IgD-negative memory B cell (primary cell): ENCODE data around the gene SLC28A1. TPM values are rescaled to one million over a fixed set of nuclear protein-coding genes. Genes with fewer than 3 reads are reported as not detected.
"Not testable (repeated sequence)": the region's sequence is repeated elsewhere in the genome, so short reads cannot be mapped to it uniquely, and the experiment has no call there.

ENCODE experiments used
- H3K27ac Mint-ChIP-seq, 3 donors: one replicate each; pipeline ENCODE4 v1.8.0; 2020 to 2022; ENCODE audit warnings: mild to moderate bottlenecking in 3 of 3, mixed read lengths in 3 of 3, moderate library complexity in 1 of 3
- H3K27me3 Mint-ChIP-seq: one replicate; pipeline ENCODE4 v1.8.0; 2021; ENCODE audit warnings: mixed read lengths
- H3K36me3 Mint-ChIP-seq: one replicate; pipeline ENCODE4 v1.8.0; 2020; ENCODE audit warnings: mild to moderate bottlenecking, mixed read lengths
- H3K4me1 Mint-ChIP-seq, 3 donors: one replicate each; pipeline ENCODE4 v1.8.0; 2020 to 2022; ENCODE audit warnings: mixed read lengths in 3 of 3, mild to moderate bottlenecking in 1 of 3
- H3K4me3 Mint-ChIP-seq, 4 donors: one replicate each; pipeline ENCODE4 v1.8.0; 2020 to 2022; ENCODE audit warnings: mild to moderate bottlenecking in 4 of 4, mixed read lengths in 4 of 4, moderate library complexity in 3 of 4
- H3K9me3 Mint-ChIP-seq, 3 donors: one replicate each; pipeline ENCODE4 v1.8.0; 2020 to 2021; ENCODE audit warnings: mixed read lengths in 3 of 3, mild to moderate bottlenecking in 1 of 3
- polyA plus RNA-seq: library from polyadenylated mRNA; unstranded; fragments of 300-500 nt; fragmentation: Illumina TruSeq; gene quantifications from one replicate; pipeline ENCODE4 v1.2.3, GENCODE V29; 2021

SLC28A1 gene
- polyA plus RNA-seq, 1 donor from 2014 or later: not detected

GRCh38 chr15:84983294-84983693, 98.8 kb downstream of the SLC28A1 start:
- Mint-ChIP-seq H3K27ac (peak overlapping the region in 2 of 3 donors; percentile 93), H3K9me3 (no peaks in the 10 kb centered on the region), H3K4me3 (peak overlapping the region; percentile 91 to 96 (median 95)), H3K27me3 (no peaks in the 10 kb centered on the region), H3K4me1 (peaks cover 12 to 35% (median 30%) of the 10 kb centered on the region in 3 donors), H3K36me3 (no peaks in the 10 kb centered on the region)

GRCh38 chr15:84983711-84984110, 99.2 kb downstream of the SLC28A1 start:
- H3K27me3 Mint-ChIP-seq: no peaks in the 10 kb centered on the region
- H3K4me3 Mint-ChIP-seq: peak overlapping the region in 3 of 4 donors; percentile 13 to 95 (median 95)
- no peaks in the 10 kb centered on the region for H3K36me3 Mint-ChIP-seq

GRCh38 chr15:84985158-84985557, 100.7 kb downstream of the SLC28A1 start:
- H3K9me3 Mint-ChIP-seq: no peaks in the 10 kb centered on the region
- H3K36me3 Mint-ChIP-seq: no peaks in the 10 kb centered on the region
- peaks cover 18 to 40% (median 37%) of the 10 kb centered on the region in 3 donors for H3K4me1 Mint-ChIP-seq
- H3K27ac Mint-ChIP-seq: peak overlapping the region in 2 of 3 donors; percentile 19 to 31
- H3K27me3 Mint-ChIP-seq: no peaks in the 10 kb centered on the region
- peak overlapping the region in 1 of 4 donors; percentile 38 for H3K4me3 Mint-ChIP-seq

More at GRCh38 chr15:84983711-84984110, 99.2 kb downstream of the SLC28A1 start:
- H3K4me1 Mint-ChIP-seq: peaks cover 14 to 38% (median 34%) of the 10 kb centered on the region in 3 donors
- no peaks in the 10 kb centered on the region for H3K9me3 Mint-ChIP-seq
- H3K27ac Mint-ChIP-seq: peak overlapping the region in 1 of 3 donors; percentile 93

GRCh38 chr15:84987351-84987750, 102.9 kb downstream of the SLC28A1 start:
- not testable (repeated sequence) for H3K27me3 Mint-ChIP-seq, H3K4me3 Mint-ChIP-seq, H3K36me3 Mint-ChIP-seq, H3K9me3 Mint-ChIP-seq
- Mint-ChIP-seq H3K4me1 (peaks cover 28 to 58% (median 51%) of the 10 kb centered on the region in 3 donors), H3K27ac (peak overlapping the region in 2 of 3 donors; percentile 1 to 37)

- Mint-ChIP-seq H3K27ac (peak overlapping the region; percentile 1 to 88 (median 7)), H3K27me3 (no peaks in the 10 kb centered on the region), H3K4me1 (peaks cover 25 to 54% (median 50%) of the 10 kb centered on the region in 3 donors), H3K36me3 (no peaks in the 10 kb centered on the region), H3K4me3 (peak overlapping the region; percentile 36 to 87 (median 60)), H3K9me3 (no peaks in the 10 kb centered on the region)
Measured at GRCh38 chr15:84987949-84988624, 103.6 kb downstream of the SLC28A1 start.

- Mint-ChIP-seq H3K27me3 (no peaks in the 10 kb centered on the region), H3K4me3 (peak overlapping the region in 1 of 4 donors; percentile 87), H3K9me3 (no peaks in the 10 kb centered on the region), H3K4me1 (peaks cover 24 to 51% (median 46%) of the 10 kb centered on the region in 3 donors), H3K36me3 (no peaks in the 10 kb centered on the region), H3K27ac (peak overlapping the region in 1 of 3 donors; percentile 7)
Measured at GRCh38 chr15:84988909-84989644, 104.6 kb downstream of the SLC28A1 start.

- Mint-ChIP-seq H3K9me3 (no peaks in the 10 kb centered on the region), H3K36me3 (no peaks in the 10 kb centered on the region), H3K27ac (no peak overlapping the region), H3K4me3 (peak overlapping the region in 1 of 4 donors; percentile 59), H3K4me1 (peaks cover 24 to 44% (median 35%) of the 10 kb centered on the region in 3 donors), H3K27me3 (no peaks in the 10 kb centered on the region)
Measured at GRCh38 chr15:84990507-84990906, 106.0 kb downstream of the SLC28A1 start.

- peaks cover 24 to 42% (median 33%) of the 10 kb centered on the region in 3 donors for H3K4me1 Mint-ChIP-seq
- H3K36me3 Mint-ChIP-seq: no peaks in the 10 kb centered on the region
- no peaks in the 10 kb centered on the region for H3K27me3 Mint-ChIP-seq
- H3K4me3 Mint-ChIP-seq: peak overlapping the region in 2 of 4 donors; percentile 31 to 73
- H3K27ac Mint-ChIP-seq: peak overlapping the region in 2 of 3 donors; percentile 1 to 86
- no peaks in the 10 kb centered on the region for H3K9me3 Mint-ChIP-seq
Measured at GRCh38 chr15:84991014-84991712, 106.7 kb downstream of the SLC28A1 start.

- Mint-ChIP-seq H3K4me3 (peak overlapping the region in 1 of 4 donors; percentile 1), H3K9me3 (no peaks in the 10 kb centered on the region), H3K27ac (peak overlapping the region in 1 of 3 donors; percentile 45), H3K36me3 (no peaks in the 10 kb centered on the region), H3K27me3 (no peaks in the 10 kb centered on the region), H3K4me1 (peaks cover 22 to 38% (median 33%) of the 10 kb centered on the region in 3 donors)
Measured at GRCh38 chr15:84992157-84992944, 107.9 kb downstream of the SLC28A1 start.

Other genes starting within 250 kb of the SLC28A1 start
- gene WDR73, start 230.4 kb upstream of the SLC28A1 start, polyA plus RNA-seq: 16.4 TPM
- gene NMB, start 226.5 kb upstream of the SLC28A1 start, polyA plus RNA-seq: 5.1 TPM
- gene SEC11A, start 168.5 kb upstream of the SLC28A1 start, polyA plus RNA-seq: 117 TPM
- 11.9 TPM for gene ZNF592, start 136.1 kb upstream of the SLC28A1 start, polyA plus RNA-seq
- not detected for gene ALPK3, start 67.3 kb upstream of the SLC28A1 start, polyA plus RNA-seq
- 3.3 TPM for gene PDE8A, start 97.2 kb downstream of the SLC28A1 start, polyA plus RNA-seq